Endothelial cell of umbilical vein (primary cell): ENCODE data around the gene SLC6A6. TPM values are rescaled to one million over a fixed set of nuclear protein-coding genes. Genes with fewer than 3 reads are reported as not detected.

ENCODE experiments used
- BruUV-seq: library from RNA; stranded (reverse); fragments of 400-500 nt; replicated peaks from 2 replicates; lab custom pipeline; 2021; lab: Mats Ljungman, UMichigan
- CTCF ChIA-PET: fragments of 300-600, 350-600 bp; sonication (Branson Sonifier 250); formaldehyde crosslinking; loops from one replicate; lab custom pipeline; 2021; ENCODE audit warnings: antibody characterized with exemption, inconsistent platforms; lab: Charles Lee
- POLR2A ChIA-PET: fragments of 300-600, 350-600 bp; sonication (Branson Sonifier 250); formaldehyde crosslinking; loops from one replicate; lab custom pipeline; 2021; ENCODE audit warnings: antibody characterized with exemption, inconsistent platforms; lab: Charles Lee
- DNase-seq: peaks from one replicate; pipeline ENCODE4 v3.0.0-alpha.2; 2011; ENCODE audit warnings: low read depth, low spot score
- FAIRE-seq: peaks from 2 replicates; lab custom pipeline; 2011; peaks lifted over from hg19 to GRCh38; lab: Jason Lieb, UNC
- H2AFZ ChIP-seq: 2 replicates; pipeline ENCODE4 v1.6.0; 2012; ENCODE audit warnings: low read depth, low read length, control low read depth, inconsistent platforms
- H3K27ac ChIP-seq: 2 replicates; pipeline ENCODE4 v1.5.1; 2011; ENCODE audit warnings: low read depth, mild to moderate bottlenecking, control low read depth, low read length, moderate library complexity; ENCODE audit not compliant: insufficient read depth
- H3K27me3 ChIP-seq, 2 experiments: 2 replicates each; pipeline versions ENCODE4 v1.6.0 to v1.6.1; 2011; ENCODE audit warnings: low read length in 2 of 2, mixed read lengths in 1 of 2; ENCODE audit not compliant: control insufficient read depth in 2 of 2, insufficient read depth in 2 of 2
- H3K36me3 ChIP-seq, 2 experiments: 2 replicates in 1 of 2; 3 replicates in 1 of 2; pipeline ENCODE4 v1.5.1; 2011; ENCODE audit warnings: low read length in 2 of 2, mild to moderate bottlenecking in 1 of 2, moderate library complexity in 1 of 2; ENCODE audit not compliant: control insufficient read depth in 2 of 2, insufficient read depth in 2 of 2; ENCODE audit errors: extremely low read depth in 1 of 2
- H3K4me1 ChIP-seq: 3 replicates; pipeline ENCODE4 v1.5.1; 2011; ENCODE audit warnings: mild to moderate bottlenecking, low read length; ENCODE audit not compliant: control insufficient read depth, insufficient read depth; ENCODE audit errors: extremely low read depth
- H3K4me2 ChIP-seq: 2 replicates; pipeline ENCODE4 v1.6.1; 2011; ENCODE audit warnings: low read length, control low read depth, mixed read lengths; ENCODE audit not compliant: insufficient read depth
- H3K4me3 ChIP-seq, 3 experiments: fragments of 200-600 bp in 1 of 3; sonication (generic), shearing (Covaris generic) in 1 of 3; replicated peaks in 1 of 3; 2 replicates each; pipeline ENCODE4 v1.5.1; 2011 to 2016; ENCODE audit warnings: control low read depth in 3 of 3, low read length in 3 of 3, mild to moderate bottlenecking in 2 of 3, inconsistent platforms in 1 of 3, low read depth in 1 of 3, moderate library complexity in 1 of 3; ENCODE audit not compliant: insufficient read depth in 1 of 3
- H3K79me2 ChIP-seq: 2 replicates; pipeline ENCODE4 v1.6.0; 2012; ENCODE audit warnings: low read length, inconsistent platforms; ENCODE audit not compliant: control insufficient read depth, insufficient read depth
- H3K9ac ChIP-seq: replicated peaks from 2 replicates; pipeline ENCODE3; 2011; ENCODE audit warnings: low read length, control low read depth; ENCODE audit not compliant: insufficient read depth; ENCODE audit errors: extremely low read depth
- H3K9me1 ChIP-seq: replicated peaks from 3 replicates; pipeline ENCODE4 v1.6.0; 2011; ENCODE audit warnings: mild to moderate bottlenecking, low read length; ENCODE audit not compliant: control insufficient read depth, insufficient read depth; ENCODE audit errors: extremely low read depth
- H3K9me3 ChIP-seq: replicated peaks from 2 replicates; pipeline ENCODE4 v1.5.1; 2012; ENCODE audit warnings: low read length, inconsistent platforms; ENCODE audit not compliant: control insufficient read depth, insufficient read depth
- H4K20me1 ChIP-seq: replicated peaks from 2 replicates; pipeline ENCODE3; 2011; ENCODE audit warnings: mild to moderate bottlenecking, low read length; ENCODE audit not compliant: control insufficient read depth, insufficient read depth; ENCODE audit errors: extremely low read depth
- EZH2 ChIP-seq: IDR thresholded peaks from 2 replicates; pipeline ENCODE4 v1.6.1; 2012; ENCODE audit warnings: borderline replicate concordance, low read depth, mild to moderate bottlenecking, moderate library complexity, low read length, inconsistent platforms; ENCODE audit not compliant: severe bottlenecking
- FOS ChIP-seq: IDR thresholded peaks from 2 replicates; pipeline ENCODE4 v1.6.1; 2011; ENCODE audit warnings: mild to moderate bottlenecking, low read length, moderate library complexity, borderline replicate concordance; ENCODE audit not compliant: insufficient read depth
- GATA2 ChIP-seq: IDR thresholded peaks from 2 replicates; pipeline ENCODE4 v1.7.0; 2011; ENCODE audit warnings: low read depth, mild to moderate bottlenecking, moderate library complexity, mixed read lengths, low read length; ENCODE audit not compliant: insufficient read length, insufficient read depth
- JUN ChIP-seq: IDR thresholded peaks from 2 replicates; pipeline ENCODE4 v1.6.1; 2011; ENCODE audit warnings: borderline replicate concordance, low read depth; ENCODE audit not compliant: insufficient read length, insufficient read depth
- MAX ChIP-seq: IDR thresholded peaks from 2 replicates; pipeline ENCODE4 v1.6.1; 2011; ENCODE audit not compliant: insufficient read depth, insufficient read length
- MYC ChIP-seq: IDR thresholded peaks from one replicate; pipeline ENCODE4 v1.6.1; 2011; ENCODE audit warnings: mild to moderate bottlenecking, low read depth, low read length
- POLR2A ChIP-seq: IDR thresholded peaks from 2 replicates; pipeline ENCODE4 v1.6.1; 2012; ENCODE audit warnings: low read depth, mild to moderate bottlenecking, control low read depth, low read length
- POLR2AphosphoS5 ChIP-seq: IDR thresholded peaks from 2 replicates; pipeline ENCODE4 v1.6.1; 2012; ENCODE audit warnings: low read depth, mild to moderate bottlenecking, control low read depth, low read length, moderate library complexity; ENCODE audit not compliant: insufficient read depth
- dilution Hi-C: fragments of 300-500 bp; cut with MboI; formaldehyde crosslinking; loops from one replicate; pipeline ENCODE4 v1.15.0; 2019; ENCODE audit warnings: low sequenced_read_pairs; ENCODE audit not compliant: extremely low pct_ligation_motif_present
- intact Hi-C: fragments of 100-400 bp; cut with micrococcal nuclease; formaldehyde crosslinking; loops from one replicate; pipeline ENCODE4 v1.10.0; 2022
- polyA plus RNA-seq, 4 experiments: library from polyadenylated mRNA; depleted of rRNA in 3 of 4; stranded (reverse) in 3 of 4; unstranded in 1 of 4; fragments of >200 nt; gene quantifications; 2 replicates each; pipeline versions ENCODE4 v1.2.1 to v1.2.3, GENCODE V29; 2011 to 2012; ENCODE audit warnings: missing spikeins in 1 of 4
- total RNA-seq: library from RNA; stranded (reverse); gene quantifications from 2 replicates; pipeline ENCODE4 v1.2.3, GENCODE V29; 2021
- TF ChIP-seq, protein P1 (sequence below), 2 donors: IDR thresholded peaks; 1 replicate in 1 of 2; 2 replicates in 1 of 2; pipeline ENCODE4 v1.5.1; 2011; ENCODE audit warnings: low read length in 2 of 2, mild to moderate bottlenecking in 2 of 2, moderate library complexity in 2 of 2, control low read depth in 1 of 2, inconsistent platforms in 1 of 2, low read depth in 1 of 2; ENCODE audit not compliant: insufficient read depth in 1 of 2; ENCODE audit errors: extremely low read depth in 1 of 2

The SLC6A6 gene
- total and polyA plus RNA-seq, 2 donors (not counting 3 experiments of a cell fraction or from before 2014, with no cell fraction given), result 25.7 to 38.0 TPM

- TF ChIP-seq POLR2A (no peak), MAX (no peak), EZH2 (no peak), MYC (no peak), JUN (no peak), FOS (no peak), GATA2 (no peak), POLR2AphosphoS5 (no peak)
- TF ChIP-seq, protein P1, sequence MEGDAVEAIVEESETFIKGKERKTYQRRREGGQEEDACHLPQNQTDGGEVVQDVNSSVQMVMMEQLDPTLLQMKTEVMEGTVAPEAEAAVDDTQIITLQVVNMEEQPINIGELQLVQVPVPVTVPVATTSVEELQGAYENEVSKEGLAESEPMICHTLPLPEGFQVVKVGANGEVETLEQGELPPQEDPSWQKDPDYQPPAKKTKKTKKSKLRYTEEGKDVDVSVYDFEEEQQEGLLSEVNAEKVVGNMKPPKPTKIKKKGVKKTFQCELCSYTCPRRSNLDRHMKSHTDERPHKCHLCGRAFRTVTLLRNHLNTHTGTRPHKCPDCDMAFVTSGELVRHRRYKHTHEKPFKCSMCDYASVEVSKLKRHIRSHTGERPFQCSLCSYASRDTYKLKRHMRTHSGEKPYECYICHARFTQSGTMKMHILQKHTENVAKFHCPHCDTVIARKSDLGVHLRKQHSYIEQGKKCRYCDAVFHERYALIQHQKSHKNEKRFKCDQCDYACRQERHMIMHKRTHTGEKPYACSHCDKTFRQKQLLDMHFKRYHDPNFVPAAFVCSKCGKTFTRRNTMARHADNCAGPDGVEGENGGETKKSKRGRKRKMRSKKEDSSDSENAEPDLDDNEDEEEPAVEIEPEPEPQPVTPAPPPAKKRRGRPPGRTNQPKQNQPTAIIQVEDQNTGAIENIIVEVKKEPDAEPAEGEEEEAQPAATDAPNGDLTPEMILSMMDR (IDR thresholded peaks at IDR 0.05; ENCODE audit: extremely low read depth in 1 of 2, insufficient read depth in 1 of 2, low read depth in 1 of 2, low read length in 2 of 2), result no peak
- Histone ChIP-seq H3K27ac (no peak overlapping the region), H3K9ac (no peak overlapping the region), H3K4me1 (no peaks in the 10 kb centered on the region), H3K9me3 (no peaks in the 10 kb centered on the region), H3K79me2 (no peaks in the 10 kb centered on the region), H3K4me2 (no peak overlapping the region), H3K36me3 (no peaks in the 10 kb centered on the region), H3K27me3 (peaks cover 0 to 3% of the 10 kb centered on the region in 2 experiments), H3K4me3 (no peak overlapping the region), H4K20me1 (no peaks in the 10 kb centered on the region), H3K9me1 (no peaks in the 10 kb centered on the region), H2AFZ (no peak overlapping the region)
- dilution Hi-C loops, result no loop called here
- POLR2A ChIA-PET, result no interaction called here
- no peak for DNase-seq
- CTCF ChIA-PET, result interaction anchor here (1.0 to 2.1 kb wide), 3 partner anchors 8 to 160 kb away, joined by 4 to 5 read pairs (median 4); no protein-coding TSS in a partner anchor
- no peak for FAIRE-seq
- intact Hi-C loops, result no loop called here
- BruUV-seq, result no TSS peak
Measured at GRCh38 chr3:14363991-14364390, 38.4 kb upstream of the SLC6A6 start.
